Activated CD4-positive, alpha-beta T cell treated with anti-CD3 and anti-CD28 coated beads, Interleukin-2, amount 10 ng/mL, durations not matched to agents 24 days and 14 days (primary cell): ENCODE measurements around the gene UPP1. TPM values are rescaled to one million over a fixed set of nuclear protein-coding genes. Genes with fewer than 3 reads are reported as not detected.
A peak's percentile ranks its signal among the peaks of the same experiment; 100 is the strongest.
"Not testable (repeated sequence)": the region's sequence is repeated elsewhere in the genome, so short reads cannot be mapped to it uniquely, and the experiment has no call there.

Experiments used
- DNase-seq: peaks from one replicate; pipeline ENCODE4 v3.0.0; 2022
- H3K27ac Mint-ChIP-seq: one replicate; pipeline ENCODE4 v1.8.0; 2022; ENCODE audit warnings: mild to moderate bottlenecking, mixed read lengths
- H3K27me3 Mint-ChIP-seq: one replicate; pipeline ENCODE4 v1.8.0; 2022; ENCODE audit warnings: mixed read lengths
- H3K36me3 Mint-ChIP-seq: one replicate; pipeline ENCODE4 v1.8.0; 2022; ENCODE audit warnings: low read depth, mild to moderate bottlenecking, mixed read lengths
- H3K4me1 Mint-ChIP-seq: one replicate; pipeline ENCODE4 v1.8.0; 2021; ENCODE audit warnings: mixed read lengths
- H3K4me3 Mint-ChIP-seq: one replicate; pipeline ENCODE4 v1.8.0; 2022; ENCODE audit warnings: mild to moderate bottlenecking, moderate library complexity, mixed read lengths
- H3K9me3 Mint-ChIP-seq: one replicate; pipeline ENCODE4 v1.8.0; 2021; ENCODE audit warnings: mixed read lengths
- intact Hi-C: fragments of 100-400 bp; cut with micrococcal nuclease; formaldehyde crosslinking; loops from one replicate; pipeline ENCODE4 v1.15.1; 2023
- total RNA-seq: library from RNA; stranded (reverse); gene quantifications from 2 replicates; pipeline ENCODE4 v1.2.3, GENCODE V29; 2022

Gene UPP1
- total RNA-seq, 1 donor from 2014 or later = 61.5 TPM

GRCh38 chr7:48108959-48109847 lies 20.1 kb downstream of the UPP1 start:
- Mint-ChIP-seq H3K9me3 (no peaks in the 10 kb centered on the region), H3K4me3 (no peak overlapping the region), H3K4me1 (peaks cover 16% of the 10 kb centered on the region), H3K27me3 (no peaks in the 10 kb centered on the region), H3K27ac (peak overlapping the region; percentile 42), H3K36me3 (peaks cover 45% of the 10 kb centered on the region)
- peak; percentile 56 for DNase-seq
- intact Hi-C loops = no loop called here

- peaks cover 37% of the 10 kb centered on the region for H3K36me3 Mint-ChIP-seq
- DNase-seq = peak; percentile 96
- H3K9me3 Mint-ChIP-seq = no peaks in the 10 kb centered on the region
- no peak overlapping the region for H3K4me3 Mint-ChIP-seq
- H3K27ac Mint-ChIP-seq = peak overlapping the region; percentile 35
- no peaks in the 10 kb centered on the region for H3K27me3 Mint-ChIP-seq
- intact Hi-C loops = loop anchor here (1.0 kb wide), 5 partner anchors 13 to 165 kb away; partner anchors contain the start of gene C7orf57
- H3K4me1 Mint-ChIP-seq = peaks cover 11% of the 10 kb centered on the region
These were observed 21.0 kb downstream of the UPP1 start for GRCh38 chr7:48109848-48110663.

GRCh38 chr7:48110868-48111267 lies 21.8 kb downstream of the UPP1 start:
- peaks cover 11% of the 10 kb centered on the region for H3K4me1 Mint-ChIP-seq
- no peak overlapping the region for H3K27ac Mint-ChIP-seq
- intact Hi-C loops = loop anchor here (1.0 kb wide), 5 partner anchors 14 to 166 kb away; partner anchors contain the start of gene C7orf57
- no peak overlapping the region for H3K4me3 Mint-ChIP-seq
- no peak for DNase-seq
- no peaks in the 10 kb centered on the region for H3K9me3 Mint-ChIP-seq
- H3K27me3 Mint-ChIP-seq = no peaks in the 10 kb centered on the region
- peaks cover 29% of the 10 kb centered on the region for H3K36me3 Mint-ChIP-seq

- no peak overlapping the region for H3K4me3 Mint-ChIP-seq
- intact Hi-C loops = no loop called here
- no peaks in the 10 kb centered on the region for H3K9me3 Mint-ChIP-seq
- H3K4me1 Mint-ChIP-seq = peaks cover 11% of the 10 kb centered on the region
- no peak overlapping the region for H3K27ac Mint-ChIP-seq
- H3K27me3 Mint-ChIP-seq = no peaks in the 10 kb centered on the region
- peak; percentile 48 for DNase-seq
- H3K36me3 Mint-ChIP-seq = peaks cover 24% of the 10 kb centered on the region
These were observed 22.5 kb downstream of the UPP1 start for GRCh38 chr7:48111596-48111995.

- H3K4me1 Mint-ChIP-seq = peaks cover 11% of the 10 kb centered on the region
- no peaks in the 10 kb centered on the region for H3K9me3 Mint-ChIP-seq
- intact Hi-C loops = no loop called here
- no peaks in the 10 kb centered on the region for H3K27me3 Mint-ChIP-seq
- peaks cover 18% of the 10 kb centered on the region for H3K36me3 Mint-ChIP-seq
- no peak overlapping the region for H3K27ac Mint-ChIP-seq
- peak; percentile 51 for DNase-seq
- no peak overlapping the region for H3K4me3 Mint-ChIP-seq
These were observed 23.5 kb downstream of the UPP1 start for GRCh38 chr7:48112401-48113165.

GRCh38 chr7:48113275-48113674 lies 24.2 kb downstream of the UPP1 start:
- intact Hi-C loops = no loop called here
- Mint-ChIP-seq H3K9me3 (no peaks in the 10 kb centered on the region), H3K27ac (no peak overlapping the region), H3K27me3 (no peaks in the 10 kb centered on the region), H3K4me3 (no peak overlapping the region), H3K4me1 (peaks cover 11% of the 10 kb centered on the region), H3K36me3 (peaks cover 13% of the 10 kb centered on the region)
- no peak for DNase-seq

- H3K27ac Mint-ChIP-seq = no peak overlapping the region
- peaks cover 6% of the 10 kb centered on the region for H3K36me3 Mint-ChIP-seq
- H3K4me3 Mint-ChIP-seq = no peak overlapping the region
- peak; percentile 54 for DNase-seq
- H3K4me1 Mint-ChIP-seq = peaks cover 10% of the 10 kb centered on the region
- no peaks in the 10 kb centered on the region for H3K27me3 Mint-ChIP-seq
- intact Hi-C loops = no loop called here
- H3K9me3 Mint-ChIP-seq = no peaks in the 10 kb centered on the region
These were observed 25.1 kb downstream of the UPP1 start for GRCh38 chr7:48114115-48114514.

- peaks cover 9% of the 10 kb centered on the region for H3K4me1 Mint-ChIP-seq
- H3K36me3 Mint-ChIP-seq = peaks cover 4% of the 10 kb centered on the region
- H3K27me3 Mint-ChIP-seq = no peaks in the 10 kb centered on the region
- no peak overlapping the region for H3K4me3 Mint-ChIP-seq
- intact Hi-C loops = no loop called here
- H3K9me3 Mint-ChIP-seq = no peaks in the 10 kb centered on the region
- H3K27ac Mint-ChIP-seq = no peak overlapping the region
- DNase-seq = peak; percentile 52
These were observed 25.5 kb downstream of the UPP1 start for GRCh38 chr7:48114589-48114988.

GRCh38 chr7:48116043-48116442 lies 27.0 kb downstream of the UPP1 start:
- no peak overlapping the region for H3K27ac Mint-ChIP-seq
- H3K27me3 Mint-ChIP-seq = no peaks in the 10 kb centered on the region
- no peaks in the 10 kb centered on the region for H3K9me3 Mint-ChIP-seq

GRCh38 chr7:48118041-48118440 lies 29.0 kb downstream of the UPP1 start:
- H3K36me3 Mint-ChIP-seq = no peaks in the 10 kb centered on the region
- no peak for DNase-seq
- H3K4me3 Mint-ChIP-seq = no peak overlapping the region
- H3K9me3 Mint-ChIP-seq = no peaks in the 10 kb centered on the region
- no peak overlapping the region for H3K27ac Mint-ChIP-seq
- peaks cover 7% of the 10 kb centered on the region for H3K27me3 Mint-ChIP-seq
- intact Hi-C loops = no loop called here
- H3K4me1 Mint-ChIP-seq = no peaks in the 10 kb centered on the region

More at GRCh38 chr7:48116043-48116442, 27.0 kb downstream of the UPP1 start:
- Mint-ChIP-seq H3K4me3 (no peak overlapping the region), H3K4me1 (no peaks in the 10 kb centered on the region), H3K36me3 (no peaks in the 10 kb centered on the region)
- DNase-seq = peak; percentile 51
- intact Hi-C loops = no loop called here

- DNase-seq, H3K9me3 Mint-ChIP-seq, H3K4me1 Mint-ChIP-seq, H3K27ac Mint-ChIP-seq, intact Hi-C loops, H3K36me3 Mint-ChIP-seq, H3K4me3 Mint-ChIP-seq: not testable (repeated sequence)
- peaks cover 20% of the 10 kb centered on the region for H3K27me3 Mint-ChIP-seq
These were observed 31.5 kb downstream of the UPP1 start for GRCh38 chr7:48120536-48120935.

GRCh38 chr7:48126037-48126436 lies 37.0 kb downstream of the UPP1 start:
- Mint-ChIP-seq H3K9me3 (peaks cover 7% of the 10 kb centered on the region), H3K4me1 (peaks cover 5% of the 10 kb centered on the region), H3K27me3 (peaks cover 39% of the 10 kb centered on the region), H3K36me3 (no peaks in the 10 kb centered on the region), H3K4me3 (no peak overlapping the region), H3K27ac (no peak overlapping the region)
- no peak for DNase-seq
- intact Hi-C loops = no loop called here

GRCh38 chr7:48130658-48131108 lies 41.6 kb downstream of the UPP1 start:
- intact Hi-C loops = loop anchor here (1.0 to 2.0 kb wide), 2 partner anchors 45 to 168 kb away; no protein-coding TSS in a partner anchor
- H3K36me3 Mint-ChIP-seq = no peaks in the 10 kb centered on the region
- peaks cover 5% of the 10 kb centered on the region for H3K4me1 Mint-ChIP-seq
- H3K27ac Mint-ChIP-seq = no peak overlapping the region
- peak; percentile 44 for DNase-seq
- H3K9me3 Mint-ChIP-seq = peaks cover 4% of the 10 kb centered on the region
- H3K27me3 Mint-ChIP-seq = peaks cover 23% of the 10 kb centered on the region
- no peak overlapping the region for H3K4me3 Mint-ChIP-seq
